Skeletal muscle satellite cell (primary cell): ENCODE measurements around the gene POLR2F.

ENCODE experiments used
- H3K27me3 ChIP-seq: 2 replicates; pipeline ENCODE4 v1.7.0; 2013; ENCODE audit warnings: low read length; ENCODE audit not compliant: control insufficient read depth, insufficient read depth
- H3K36me3 ChIP-seq: 2 replicates; pipeline ENCODE4 v1.7.0; 2013; ENCODE audit warnings: mild to moderate bottlenecking, control low read depth, low read length; ENCODE audit not compliant: insufficient read depth
- H3K4me1 ChIP-seq: 2 replicates; pipeline ENCODE4 v1.7.0; 2013; ENCODE audit warnings: low read length; ENCODE audit not compliant: control insufficient read depth, insufficient read depth
- H3K4me2 ChIP-seq: 2 replicates; pipeline ENCODE4 v1.7.0; 2013; ENCODE audit warnings: mild to moderate bottlenecking, low read length
- H3K4me3 ChIP-seq: 2 replicates; pipeline ENCODE4 v1.7.0; 2013; ENCODE audit warnings: low read length
- H3K9ac ChIP-seq: 2 replicates; pipeline ENCODE4 v1.7.0; 2013; ENCODE audit warnings: mild to moderate bottlenecking, low read depth, low read length, moderate library complexity
- H3K9me3 ChIP-seq: replicated peaks from 2 replicates; pipeline ENCODE4 v1.7.0; 2013; ENCODE audit warnings: mild to moderate bottlenecking, control low read depth, low read length

Gene POLR2F

DNA sequence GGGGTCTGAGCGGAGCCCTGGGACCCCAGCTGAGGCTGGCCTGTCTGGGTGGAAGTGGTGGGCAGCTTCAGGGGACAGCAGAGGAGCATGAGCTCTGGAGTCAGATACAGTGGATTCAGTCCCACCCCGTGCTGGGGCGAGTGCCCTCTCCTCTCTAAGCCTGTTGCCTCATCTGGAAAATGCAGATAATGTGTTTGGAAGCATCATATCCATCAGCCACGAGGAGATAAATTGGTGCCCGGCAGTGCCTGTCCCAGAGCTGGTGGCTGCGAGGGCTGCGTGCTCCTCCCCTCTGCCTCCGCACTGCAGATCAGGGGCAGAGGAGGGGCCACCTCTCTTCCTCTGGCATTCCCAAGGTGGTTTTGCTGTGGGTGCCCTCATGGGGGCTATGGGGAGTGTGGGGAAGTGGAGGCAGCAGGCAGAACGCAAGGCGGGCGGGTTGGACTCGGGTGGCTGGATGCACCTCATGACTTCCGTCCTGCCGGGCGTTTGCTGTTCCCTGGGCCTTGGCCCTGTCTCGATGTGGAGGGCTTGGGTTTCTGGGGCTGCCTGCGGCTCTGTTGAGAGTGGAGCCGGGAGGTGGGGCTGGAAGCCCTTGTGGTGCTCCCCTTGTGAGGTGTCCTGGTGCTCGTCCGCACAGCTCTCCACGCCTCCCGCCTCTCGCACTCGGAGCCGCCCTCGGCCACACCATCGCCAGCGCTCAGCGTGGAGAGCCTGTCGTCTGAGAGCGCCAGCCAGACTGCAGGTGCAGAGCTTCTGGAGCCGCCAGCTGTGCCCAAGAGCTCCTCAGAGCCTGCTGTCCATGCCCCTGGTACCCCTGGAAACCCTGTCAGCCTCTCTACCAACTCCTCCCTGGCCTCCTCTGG is 26.5 kb upstream of the POLR2F start:
- H3K4me3 ChIP-seq = no peak overlapping the region

DNA sequence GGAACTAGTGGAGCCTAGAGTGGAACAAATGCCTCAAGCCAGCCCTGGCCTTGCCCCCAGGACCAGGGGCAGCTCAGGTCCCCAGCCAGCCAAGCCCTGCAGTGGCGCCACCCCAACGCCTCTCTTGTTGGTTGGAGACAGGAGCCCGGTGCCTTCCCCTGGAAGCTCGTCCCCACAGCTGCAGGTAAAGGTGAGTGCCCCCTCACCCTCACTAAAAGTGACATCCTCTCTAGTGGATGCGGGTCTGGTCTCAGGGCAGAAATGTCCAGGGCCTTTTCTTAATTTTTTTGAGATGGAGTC is 25.9 kb upstream of the POLR2F start:
- Histone ChIP-seq H3K4me2 (no peak overlapping the region), H3K36me3 (peaks cover 66% of the 10 kb centered on the region), H3K4me3 (no peak overlapping the region), H3K9me3 (no peaks in the 10 kb centered on the region), H3K27me3 (no peaks in the 10 kb centered on the region), H3K9ac (no peak overlapping the region), H3K4me1 (peaks cover 16% of the 10 kb centered on the region)

More for the DNA sequence above, 26.5 kb upstream of the POLR2F start:
- Histone ChIP-seq H3K9me3 (no peaks in the 10 kb centered on the region), H3K27me3 (no peaks in the 10 kb centered on the region), H3K4me1 (peaks cover 16% of the 10 kb centered on the region), H3K4me2 (no peak overlapping the region), H3K36me3 (peaks cover 61% of the 10 kb centered on the region), H3K9ac (no peak overlapping the region)

DNA sequence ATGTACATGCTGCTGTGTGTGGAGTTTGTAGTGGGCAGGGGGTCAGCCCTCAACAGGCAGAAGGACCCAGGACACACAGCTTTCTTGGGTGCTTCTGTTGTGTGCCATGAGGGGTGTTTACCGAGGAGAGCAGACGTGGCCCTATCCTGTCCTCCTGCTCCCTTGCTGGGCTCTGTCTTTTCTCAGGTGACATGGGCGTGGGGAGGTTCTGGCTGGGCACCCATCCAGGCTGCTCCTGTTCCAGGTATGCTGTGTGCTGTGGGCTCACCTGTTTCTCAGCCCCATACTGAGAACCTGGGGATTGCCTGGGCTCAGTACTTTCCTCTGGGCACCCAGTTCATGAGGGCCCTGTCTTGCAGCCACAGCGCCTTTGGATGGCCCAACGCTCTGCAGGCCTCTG is 24.1 kb upstream of the POLR2F start:
- Histone ChIP-seq H3K4me2 (no peak overlapping the region), H3K9ac (no peak overlapping the region), H3K9me3 (no peaks in the 10 kb centered on the region), H3K27me3 (no peaks in the 10 kb centered on the region), H3K36me3 (peaks cover 68% of the 10 kb centered on the region), H3K4me1 (peaks cover 32% of the 10 kb centered on the region), H3K4me3 (no peak overlapping the region)

DNA sequence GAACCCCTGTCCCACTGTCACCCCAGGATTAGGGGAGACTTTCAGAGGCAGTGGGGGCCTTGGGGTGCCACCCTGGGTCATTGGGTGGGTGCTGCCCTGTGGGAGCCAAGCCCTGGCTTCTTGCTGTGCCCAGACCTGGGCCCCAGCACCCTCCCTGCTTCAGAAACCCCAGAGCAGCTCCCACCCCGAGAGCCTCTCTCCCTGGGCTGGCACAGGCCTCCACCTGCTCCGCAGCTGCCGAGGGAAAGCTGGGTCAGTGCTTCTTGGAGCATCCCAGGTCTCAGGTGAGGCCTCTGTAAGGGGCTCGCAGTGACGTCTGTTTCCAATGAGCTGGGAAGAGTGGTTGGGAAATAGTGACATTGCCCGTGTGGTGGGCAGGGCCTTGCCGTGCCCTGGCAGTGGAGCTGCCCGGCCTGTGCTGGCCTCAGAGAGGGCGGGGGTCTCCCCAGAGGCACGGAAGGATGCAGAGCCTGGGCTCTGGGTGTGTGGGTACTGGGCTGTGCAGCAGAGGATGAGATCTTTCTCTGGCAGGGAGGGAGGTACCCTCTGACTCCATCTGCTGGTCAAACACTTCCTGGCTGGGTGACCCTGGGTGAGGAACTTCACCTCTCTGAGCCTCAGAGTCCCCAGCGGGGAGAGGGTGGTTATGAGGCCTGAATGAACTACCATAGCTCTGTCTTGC is 23.1 kb upstream of the POLR2F start:
- Histone ChIP-seq H3K4me1 (peaks cover 32% of the 10 kb centered on the region), H3K9me3 (no peaks in the 10 kb centered on the region), H3K4me3 (no peak overlapping the region), H3K9ac (no peak overlapping the region), H3K27me3 (no peaks in the 10 kb centered on the region), H3K4me2 (no peak overlapping the region), H3K36me3 (peaks cover 60% of the 10 kb centered on the region)

DNA sequence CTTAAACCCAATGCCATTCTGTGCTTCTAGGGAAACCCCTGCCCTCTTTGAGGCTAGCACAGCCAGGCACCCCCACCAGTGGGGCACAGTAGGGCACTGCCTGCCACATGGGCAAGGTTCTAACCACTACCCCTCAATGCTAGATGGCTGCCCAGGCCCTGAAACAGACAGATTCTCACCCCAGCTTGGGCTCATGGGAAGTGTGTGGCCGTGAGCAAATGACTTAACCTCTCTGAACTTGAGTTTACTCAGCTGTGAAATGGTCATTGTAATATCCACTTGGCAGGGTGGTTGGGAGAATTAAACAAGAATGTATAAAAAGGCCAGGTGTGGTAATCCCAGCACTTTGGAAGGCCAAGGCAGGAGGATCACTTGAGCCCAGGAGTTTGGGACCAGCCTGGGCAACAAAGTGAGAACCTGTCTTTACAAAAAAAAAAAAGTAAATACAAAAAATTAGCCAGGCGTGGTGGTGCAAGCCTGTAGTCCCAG is 22.5 kb upstream of the POLR2F start:
- H3K36me3 ChIP-seq = peaks cover 56% of the 10 kb centered on the region

DNA sequence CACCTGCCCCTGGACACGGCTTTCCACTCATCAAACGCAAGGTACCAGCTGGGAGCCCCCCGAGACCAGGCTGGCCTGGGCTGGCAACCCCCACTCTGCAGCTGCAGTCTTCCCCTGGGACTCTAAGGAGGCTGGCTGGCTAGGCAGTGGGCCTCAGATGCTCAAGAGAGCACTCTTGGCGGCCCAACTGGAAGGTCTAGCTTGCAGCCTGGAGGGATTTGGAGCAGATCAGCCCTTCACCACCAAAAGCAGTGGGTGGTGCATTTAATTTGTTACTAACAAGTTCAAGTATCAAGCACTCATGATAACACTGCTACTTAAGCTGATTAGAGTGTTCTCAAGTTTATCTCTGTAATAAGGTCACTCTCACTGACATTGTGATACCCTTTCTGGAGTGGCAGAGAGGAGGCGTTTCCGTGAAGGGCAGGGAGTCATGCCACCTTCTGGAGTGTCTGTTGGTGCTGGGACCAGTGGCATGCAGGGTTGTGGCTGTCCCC is 21.6 kb upstream of the POLR2F start:
- no peak overlapping the region for H3K9ac ChIP-seq
- no peaks in the 10 kb centered on the region for H3K27me3 ChIP-seq
- H3K4me2 ChIP-seq = no peak overlapping the region
- H3K4me3 ChIP-seq = no peak overlapping the region
- H3K9me3 ChIP-seq = no peaks in the 10 kb centered on the region
- H3K4me1 ChIP-seq = peaks cover 32% of the 10 kb centered on the region
- H3K36me3 ChIP-seq = peaks cover 51% of the 10 kb centered on the region

More for the DNA sequence above, 22.5 kb upstream of the POLR2F start:
- peaks cover 32% of the 10 kb centered on the region for H3K4me1 ChIP-seq
- H3K9me3 ChIP-seq = no peaks in the 10 kb centered on the region
- no peak overlapping the region for H3K4me3 ChIP-seq
- no peak overlapping the region for H3K4me2 ChIP-seq
- no peak overlapping the region for H3K9ac ChIP-seq
- no peaks in the 10 kb centered on the region for H3K27me3 ChIP-seq

DNA sequence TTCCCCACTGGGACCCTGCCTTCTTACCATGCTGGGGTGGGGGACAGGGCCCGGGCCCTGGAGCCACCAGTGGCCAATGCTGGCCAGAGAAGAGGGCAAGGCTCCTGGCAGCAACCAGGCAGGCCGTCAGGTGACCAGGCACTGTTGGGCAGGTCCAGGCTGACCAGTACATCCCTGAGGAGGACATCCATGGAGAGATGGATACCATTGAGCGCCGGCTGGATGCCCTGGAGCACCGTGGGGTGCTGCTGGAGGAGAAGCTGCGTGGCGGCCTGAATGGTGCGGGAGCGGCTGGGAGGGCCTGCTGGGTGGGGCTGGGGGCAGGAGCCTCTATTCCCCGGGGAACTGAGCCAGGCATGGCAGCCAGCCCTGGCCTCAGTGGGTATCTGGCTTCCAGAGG is 21.1 kb upstream of the POLR2F start:
- Histone ChIP-seq H3K36me3 (peaks cover 46% of the 10 kb centered on the region), H3K9ac (no peak overlapping the region)

DNA sequence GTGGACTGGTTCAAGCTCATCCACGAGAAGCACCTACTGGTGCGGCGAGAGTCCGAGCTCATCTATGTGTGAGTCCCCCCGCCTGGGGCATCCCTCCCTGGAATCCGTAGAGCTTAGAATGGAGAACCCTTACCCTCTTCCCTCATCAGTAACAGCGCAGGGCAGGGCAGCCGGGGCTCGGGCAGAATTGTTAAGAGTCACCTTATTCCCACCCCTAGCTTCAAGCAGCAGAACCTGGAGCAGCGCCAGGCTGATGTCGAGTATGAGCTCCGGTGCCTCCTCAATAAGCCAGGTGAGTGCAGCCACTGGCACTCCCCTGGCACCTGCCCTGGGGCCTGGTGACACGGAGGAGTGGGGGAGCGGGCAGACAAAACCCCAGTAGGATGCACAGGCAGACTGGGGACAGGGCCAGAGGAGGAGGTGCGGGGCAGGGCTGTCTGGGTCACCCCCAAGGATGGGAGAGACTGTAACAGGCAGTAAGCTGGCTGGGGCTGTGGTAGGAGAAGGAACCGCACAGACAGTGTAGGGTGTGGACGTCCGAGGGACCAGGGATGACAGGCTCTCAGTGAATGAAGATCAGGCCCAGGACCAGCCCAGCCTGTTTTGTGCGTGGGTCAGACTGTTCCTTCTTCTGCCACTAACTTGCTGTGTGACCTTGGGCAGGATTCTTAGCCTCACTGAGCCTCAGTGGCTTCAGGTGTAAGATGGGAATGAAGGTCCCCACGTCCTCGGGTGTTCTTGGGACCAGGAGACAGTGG is 20.5 kb upstream of the POLR2F start:
- Histone ChIP-seq H3K36me3 (peaks cover 50% of the 10 kb centered on the region), H3K9me3 (no peaks in the 10 kb centered on the region), H3K4me3 (peak overlapping the region; percentile 24), H3K9ac (no peak overlapping the region), H3K27me3 (no peaks in the 10 kb centered on the region), H3K4me2 (peak overlapping the region; percentile 70), H3K4me1 (peaks cover 32% of the 10 kb centered on the region)

More for the DNA sequence above, 21.1 kb upstream of the POLR2F start:
- Histone ChIP-seq H3K27me3 (no peaks in the 10 kb centered on the region), H3K4me2 (no peak overlapping the region), H3K4me1 (peaks cover 32% of the 10 kb centered on the region), H3K4me3 (no peak overlapping the region), H3K9me3 (no peaks in the 10 kb centered on the region)

DNA sequence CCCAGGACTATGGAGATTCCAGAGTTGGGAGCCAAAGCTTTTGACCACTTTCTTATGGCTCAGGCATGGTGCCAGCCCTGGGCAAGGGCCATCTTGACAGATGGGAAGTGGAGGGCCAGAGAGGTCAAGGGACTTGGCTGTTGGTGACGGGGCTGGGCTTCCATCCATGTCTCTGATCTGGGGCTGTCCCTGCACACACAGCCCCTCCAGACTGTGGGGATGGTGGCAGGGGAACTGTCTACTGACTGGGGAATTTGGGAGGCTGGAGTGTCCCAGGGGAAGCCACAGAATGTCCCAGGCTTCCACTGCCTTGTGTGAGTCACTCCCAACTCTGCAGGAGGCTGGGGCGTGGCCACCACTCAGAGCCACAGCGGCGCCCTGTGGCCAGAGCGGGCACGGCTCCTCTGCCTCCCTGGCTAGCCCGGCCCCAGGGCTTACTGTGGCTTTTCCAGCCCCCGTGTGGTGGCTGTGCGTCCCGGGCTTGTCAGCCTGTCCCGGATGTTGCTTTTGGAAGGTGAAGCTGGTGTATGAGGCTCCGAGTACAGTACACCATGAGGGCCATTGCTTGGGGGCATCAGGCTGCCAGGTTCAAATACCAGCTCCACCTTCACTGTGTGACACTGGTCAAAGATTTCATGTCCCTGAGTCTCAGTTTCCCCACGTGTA is 19.7 kb upstream of the POLR2F start:
- Histone ChIP-seq H3K9me3 (no peaks in the 10 kb centered on the region), H3K9ac (peak overlapping the region; percentile 50), H3K36me3 (peaks cover 47% of the 10 kb centered on the region), H3K27me3 (no peaks in the 10 kb centered on the region), H3K4me2 (peak overlapping the region; percentile 70), H3K4me1 (peaks cover 32% of the 10 kb centered on the region), H3K4me3 (peak overlapping the region; percentile 24)

DNA sequence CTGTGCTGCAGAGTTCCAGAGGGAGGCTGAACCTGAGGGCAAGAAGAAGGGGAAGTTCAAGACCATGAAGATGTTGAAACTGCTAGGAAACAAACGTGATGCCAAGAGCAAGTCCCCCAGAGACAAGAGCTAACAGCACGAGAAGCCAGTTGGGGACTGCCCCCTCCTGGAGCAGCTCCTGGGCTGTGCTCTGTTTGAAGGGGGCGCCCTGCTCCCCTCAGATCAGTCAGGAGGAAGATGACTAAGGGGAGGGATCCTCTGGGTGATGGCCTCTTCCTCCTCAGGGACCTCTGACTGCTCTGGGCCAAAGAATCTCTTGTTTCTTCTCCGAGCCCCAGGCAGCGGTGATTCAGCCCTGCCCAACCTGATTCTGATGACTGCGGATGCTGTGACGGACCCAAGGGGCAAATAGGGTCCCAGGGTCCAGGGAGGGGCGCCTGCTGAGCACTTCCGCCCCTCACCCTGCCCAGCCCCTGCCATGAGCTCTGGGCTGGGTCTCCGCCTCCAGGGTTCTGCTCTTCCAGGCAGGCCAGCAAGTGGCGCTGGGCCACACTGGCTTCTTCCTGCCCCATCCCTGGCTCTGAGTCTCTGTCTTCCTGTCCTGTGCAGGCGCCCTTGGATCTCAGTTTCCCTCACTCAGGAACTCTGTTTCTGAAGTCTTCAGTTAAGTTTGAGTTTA is 12.7 kb upstream of the POLR2F start:
- no peak overlapping the region for H3K4me2 ChIP-seq
- no peaks in the 10 kb centered on the region for H3K27me3 ChIP-seq
- no peak overlapping the region for H3K9ac ChIP-seq
- H3K36me3 ChIP-seq = peaks cover 43% of the 10 kb centered on the region
- no peaks in the 10 kb centered on the region for H3K4me1 ChIP-seq
- H3K9me3 ChIP-seq = no peaks in the 10 kb centered on the region
- no peak overlapping the region for H3K4me3 ChIP-seq
